ENCODE measurements around the gene SLX4. TPM values are rescaled to one million over a fixed set of nuclear protein-coding genes. Genes with fewer than 3 reads are reported as not detected.

The SLX4 gene
- total RNA-seq, 5 donors from 2014 or later (not counting 1 experiment from before 2014, with no cell fraction given) = 6.3 to 9.4 (median 8.5) TPM

DNA sequence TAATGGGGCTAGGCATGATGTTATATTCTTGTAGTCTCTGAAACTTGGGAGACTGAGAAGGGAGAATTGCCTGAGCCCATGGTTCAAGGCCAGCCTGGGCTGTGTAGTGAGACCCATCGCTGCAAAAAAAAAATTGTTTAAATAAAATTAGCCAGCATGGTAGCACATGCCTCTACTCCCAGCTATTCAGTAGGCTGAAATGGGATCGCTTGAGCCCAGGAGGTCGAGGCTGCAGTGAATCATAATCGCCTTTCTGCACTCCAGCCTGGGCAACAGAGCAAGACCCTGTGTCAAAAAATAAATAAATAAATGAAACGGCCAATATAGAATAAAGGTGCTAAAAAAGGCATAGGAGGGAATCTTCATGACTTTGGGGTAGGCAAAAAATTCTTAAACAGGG lies 13.9 kb upstream of the SLX4 start:
- no peak for ATAC-seq (replicated peaks in 1 of 4)
- H3K27ac ChIP-seq (ENCODE audit: low read length) = peak overlapping the region; percentile 22
- no peaks in the 10 kb centered on the region for H3K27me3 Mint-ChIP-seq

DNA sequence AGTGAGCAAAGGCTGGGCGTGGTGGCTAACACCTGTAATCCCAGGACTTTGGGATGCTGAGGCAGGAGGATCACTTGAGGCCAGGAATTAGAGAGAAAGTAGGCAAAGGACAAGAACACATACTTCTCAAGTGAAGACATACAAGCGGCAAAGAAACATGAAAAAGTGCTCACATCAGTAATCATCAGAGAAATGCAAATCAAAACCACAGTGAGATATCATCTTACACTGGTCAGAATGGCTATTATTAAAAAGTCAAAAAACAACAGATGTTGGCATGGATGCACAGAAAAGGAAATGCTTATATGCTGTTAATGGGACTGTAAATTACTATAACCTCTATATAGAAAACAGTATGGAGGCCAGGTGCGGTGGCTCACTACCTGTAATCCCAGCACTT lies 12.2 kb upstream of the SLX4 start:
- no peak for ATAC-seq (replicated peaks in 1 of 4)
- Histone ChIP-seq H3K4me3 (ENCODE audit: control insufficient read depth in 1 of 2, extremely low read depth in 1 of 2, low read length in 1 of 2) (no peak overlapping the region), H3K27me3 (replicated peaks in 1 of 2; ENCODE audit: control insufficient read depth in 2 of 2, extremely low read depth in 1 of 2, insufficient read depth in 2 of 2, low read length in 1 of 2) (no peaks in the 10 kb centered on the region), H3K9me3 (no peaks in the 10 kb centered on the region), H3K36me3 (ENCODE audit: control insufficient read depth in 2 of 2, extremely low read depth in 1 of 2, insufficient read depth in 1 of 2, low read length in 1 of 2) (no peaks in the 10 kb centered on the region), H3K4me1 (ENCODE audit: control insufficient read depth in 1 of 2, extremely low read depth in 1 of 2, insufficient read depth in 2 of 2, low read length in 2 of 2) (peaks cover 17 to 19% of the 10 kb centered on the region in 2 experiments), H3K27ac (ENCODE audit: low read length) (no peak overlapping the region)
- H3K9me3 Mint-ChIP-seq = no peaks in the 10 kb centered on the region
- ChIA-PET CTCF (no interaction called here), POLR2A (no interaction called here)
- H3K27ac Mint-ChIP-seq = peak overlapping the region; percentile 9
- WGBS (ENCODE audit: insufficient coverage) = 86% methylated on average over 1 of the region's 3 CpGs
- H3K27me3 Mint-ChIP-seq = no peaks in the 10 kb centered on the region
- H3K36me3 Mint-ChIP-seq = no peaks in the 10 kb centered on the region
- peaks cover 40 to 41% (median 40%) of the 10 kb centered on the region in 3 donors for H3K4me1 Mint-ChIP-seq
- no peak overlapping the region for H3K4me3 Mint-ChIP-seq
- no peak for DNase-seq

More for the DNA sequence above, 13.9 kb upstream of the SLX4 start:
- Histone ChIP-seq H3K4me3 (ENCODE audit: control insufficient read depth in 1 of 2, extremely low read depth in 1 of 2, low read length in 1 of 2) (no peak overlapping the region), H3K27me3 (replicated peaks in 1 of 2; ENCODE audit: control insufficient read depth in 2 of 2, extremely low read depth in 1 of 2, insufficient read depth in 2 of 2, low read length in 1 of 2) (no peaks in the 10 kb centered on the region), H3K9me3 (no peaks in the 10 kb centered on the region), H3K36me3 (ENCODE audit: control insufficient read depth in 2 of 2, extremely low read depth in 1 of 2, insufficient read depth in 1 of 2, low read length in 1 of 2) (no peaks in the 10 kb centered on the region), H3K4me1 (ENCODE audit: control insufficient read depth in 1 of 2, extremely low read depth in 1 of 2, insufficient read depth in 2 of 2, low read length in 2 of 2) (peaks cover 17 to 19% of the 10 kb centered on the region in 2 experiments)
- Mint-ChIP-seq H3K27ac (peak overlapping the region; percentile 75 to 93), H3K4me1 (peaks cover 41 to 47% (median 43%) of the 10 kb centered on the region in 3 donors), H3K9me3 (no peaks in the 10 kb centered on the region), H3K36me3 (no peaks in the 10 kb centered on the region), H3K4me3 (peak overlapping the region in 2 of 3 donors; percentile 9 to 49)
- 100% methylated on average over 1 of the region's 5 CpGs for WGBS (ENCODE audit: insufficient coverage)
- CTCF ChIA-PET = interaction anchor here in 1 of 2 donors (0.6 kb wide), 1 partner anchor 76 kb away, joined by 3 read pairs; no protein-coding TSS in a partner anchor
- POLR2A ChIA-PET = no interaction called here
- DNase-seq = no peak

DNA sequence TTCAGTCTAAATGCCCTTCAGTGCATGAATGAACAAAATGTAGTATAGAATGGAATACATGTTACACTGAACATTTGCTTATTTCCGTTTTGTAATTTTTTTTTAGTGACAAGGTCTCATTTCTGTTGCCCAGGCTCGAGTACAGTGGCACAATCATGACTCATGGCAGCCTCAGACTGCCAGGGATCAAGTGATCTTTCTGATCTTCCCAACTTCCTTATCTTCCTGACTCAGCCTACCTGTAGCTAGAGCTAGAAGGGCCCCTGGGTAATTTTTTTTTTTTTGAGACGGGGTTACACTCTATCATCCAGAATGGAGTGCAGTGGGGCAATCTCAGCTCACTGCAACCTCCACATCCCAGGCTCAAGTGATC lies 7.3 kb upstream of the SLX4 start:
- no peaks in the 10 kb centered on the region for H3K27me3 Mint-ChIP-seq
- Histone ChIP-seq H3K27me3 (replicated peaks in 1 of 2; ENCODE audit: control insufficient read depth in 2 of 2, extremely low read depth in 1 of 2, insufficient read depth in 2 of 2, low read length in 1 of 2) (no peaks in the 10 kb centered on the region), H3K4me1 (ENCODE audit: control insufficient read depth in 1 of 2, extremely low read depth in 1 of 2, insufficient read depth in 2 of 2, low read length in 2 of 2) (peaks cover 5 to 10% of the 10 kb centered on the region in 2 experiments), H3K27ac (ENCODE audit: low read length) (no peak overlapping the region), H3K9me3 (no peaks in the 10 kb centered on the region), H3K36me3 (ENCODE audit: control insufficient read depth in 2 of 2, extremely low read depth in 1 of 2, insufficient read depth in 1 of 2, low read length in 1 of 2) (peaks cover 0 to 12% of the 10 kb centered on the region in 2 donors), H3K4me3 (ENCODE audit: control insufficient read depth in 1 of 2, extremely low read depth in 1 of 2, low read length in 1 of 2) (no peak overlapping the region)
- peak overlapping the region in 1 of 2 donors; percentile 52 for H3K27ac Mint-ChIP-seq
- H3K9me3 Mint-ChIP-seq = no peaks in the 10 kb centered on the region
- peaks cover 10% of the 10 kb centered on the region for H3K36me3 Mint-ChIP-seq
- H3K4me3 Mint-ChIP-seq = no peak overlapping the region
- peaks cover 38 to 44% (median 38%) of the 10 kb centered on the region in 3 donors for H3K4me1 Mint-ChIP-seq
- ChIA-PET POLR2A (interaction anchor here in 1 of 2 donors (0.7 kb wide), 1 partner anchor 9 kb away, joined by 6 read pairs; no protein-coding TSS in a partner anchor), CTCF (interaction anchor here in 1 of 2 donors (0.6 kb wide), 1 partner anchor 820 kb away, joined by 5 read pairs; no protein-coding TSS in a partner anchor)
- WGBS (ENCODE audit: insufficient coverage) = no CpG with 5 or more reads among the region's 3 CpGs
- ATAC-seq (replicated peaks in 1 of 4) (no peak), DNase-seq (no peak)

DNA sequence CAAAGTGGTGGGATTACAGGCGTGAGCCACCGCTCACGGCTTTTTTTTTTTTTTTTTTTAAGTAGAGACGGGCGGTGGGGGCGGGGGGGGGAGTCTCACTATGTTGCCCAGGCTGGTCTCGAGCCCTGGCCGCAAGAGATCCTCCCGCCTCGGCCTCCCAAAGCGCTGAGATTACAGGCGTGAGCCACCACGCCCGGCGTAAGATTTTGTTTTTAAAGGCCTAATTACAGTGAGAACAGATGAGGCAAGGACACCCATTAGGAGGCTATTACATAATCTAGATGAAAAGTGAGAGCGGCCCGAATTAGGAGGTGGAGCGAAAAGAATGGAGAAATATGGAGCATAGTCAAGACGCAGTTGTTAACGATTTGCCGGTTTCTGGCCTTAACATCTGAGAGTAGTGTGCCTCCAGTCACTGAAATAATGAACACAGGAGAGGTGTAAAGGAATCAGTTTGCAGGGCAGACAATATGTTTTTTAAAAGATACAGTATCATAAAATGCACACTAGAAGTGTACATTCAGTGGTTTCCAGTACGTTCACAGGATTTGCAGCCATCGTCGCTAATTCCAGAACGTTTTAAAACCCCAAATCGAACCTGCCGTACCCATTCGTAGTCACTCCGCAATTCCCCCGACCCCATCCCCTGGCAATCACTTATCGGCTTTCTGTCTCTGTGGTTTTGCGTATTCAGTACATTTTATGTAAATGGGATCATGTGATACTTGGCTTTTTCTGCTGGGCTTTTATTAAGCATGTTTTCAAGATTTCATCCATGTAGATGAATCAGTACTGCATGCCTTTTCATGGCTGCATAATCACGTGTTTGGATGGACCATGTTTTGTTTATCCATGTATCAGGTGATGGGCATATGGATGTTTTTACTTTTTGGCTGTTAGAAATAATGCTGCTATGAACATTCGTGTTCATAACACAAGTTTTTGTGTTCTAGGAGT lies 1.4 kb upstream of the SLX4 start:
- WGBS (ENCODE audit: insufficient coverage) = 90% methylated on average over 17 of the region's 34 CpGs
- no peak overlapping the region for H3K27ac ChIP-seq (ENCODE audit: low read length)

DNA sequence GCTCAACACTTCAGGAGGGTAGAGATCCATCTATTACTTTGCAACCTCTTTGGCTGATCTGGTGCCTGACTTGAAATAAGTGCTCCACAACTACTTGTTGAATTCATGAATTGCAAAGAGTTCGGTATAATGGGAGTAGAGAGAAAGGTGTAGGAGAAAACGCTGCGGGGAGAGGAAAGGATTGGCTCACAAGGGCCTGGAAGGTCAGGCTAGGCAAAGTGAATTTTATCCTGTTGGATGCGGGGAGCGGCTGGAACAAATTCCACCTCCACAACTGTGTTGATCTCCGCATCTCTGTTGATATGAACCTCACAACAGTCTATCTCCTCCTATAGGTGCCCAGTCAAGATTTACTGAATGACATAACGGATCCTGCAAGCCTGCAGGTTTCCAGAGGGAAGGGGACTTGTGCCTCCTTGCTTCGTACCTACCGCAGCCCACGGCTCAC lies 684 bp downstream of the SLX4 start:
- H3K4me3 Mint-ChIP-seq = peak overlapping the region; percentile 94 to 99 (median 99)
- peaks cover 16% of the 10 kb centered on the region for H3K36me3 Mint-ChIP-seq
- no peaks in the 10 kb centered on the region for H3K27me3 Mint-ChIP-seq
- H3K9me3 Mint-ChIP-seq = no peaks in the 10 kb centered on the region
- H3K27ac Mint-ChIP-seq = peak overlapping the region; percentile 83 to 86
- WGBS (ENCODE audit: insufficient coverage) = 0% methylated on average over 4 of the region's 10 CpGs
- Histone ChIP-seq H3K27me3 (replicated peaks in 1 of 2; ENCODE audit: control insufficient read depth in 2 of 2, extremely low read depth in 1 of 2, insufficient read depth in 2 of 2, low read length in 1 of 2) (no peaks in the 10 kb centered on the region), H3K27ac (ENCODE audit: low read length) (peak overlapping the region; percentile 70), H3K36me3 (ENCODE audit: control insufficient read depth in 2 of 2, extremely low read depth in 1 of 2, insufficient read depth in 1 of 2, low read length in 1 of 2) (peaks cover 0 to 10% of the 10 kb centered on the region in 2 donors), H3K4me3 (ENCODE audit: control insufficient read depth in 1 of 2, extremely low read depth in 1 of 2, low read length in 1 of 2) (peak overlapping the region; percentile 88 to 90), H3K4me1 (ENCODE audit: control insufficient read depth in 1 of 2, extremely low read depth in 1 of 2, insufficient read depth in 2 of 2, low read length in 2 of 2) (peaks cover 23 to 29% of the 10 kb centered on the region in 2 experiments), H3K9me3 (no peaks in the 10 kb centered on the region)
- peak in 1 of 35 experiments; percentile 35 for DNase-seq
- ChIA-PET CTCF (no interaction called here), POLR2A (no interaction called here)
- no peak for ATAC-seq (replicated peaks in 1 of 4)
- H3K4me1 Mint-ChIP-seq = peaks cover 48 to 58% (median 53%) of the 10 kb centered on the region in 3 donors

More for the DNA sequence above, 1.4 kb upstream of the SLX4 start:
- no peaks in the 10 kb centered on the region for H3K27me3 ChIP-seq (replicated peaks in 1 of 2; ENCODE audit: control insufficient read depth in 2 of 2, extremely low read depth in 1 of 2, insufficient read depth in 2 of 2, low read length in 1 of 2)
- Mint-ChIP-seq H3K36me3 (peaks cover 10% of the 10 kb centered on the region), H3K4me1 (peaks cover 53 to 58% (median 53%) of the 10 kb centered on the region in 3 donors), H3K27me3 (no peaks in the 10 kb centered on the region), H3K4me3 (peak overlapping the region; percentile 94 to 99 (median 99)), H3K27ac (peak overlapping the region; percentile 73 to 76), H3K9me3 (no peaks in the 10 kb centered on the region)
- no peak for ATAC-seq (replicated peaks in 1 of 4)
- H3K4me1 ChIP-seq (ENCODE audit: control insufficient read depth in 1 of 2, extremely low read depth in 1 of 2, insufficient read depth in 2 of 2, low read length in 2 of 2) = peaks cover 26 to 29% of the 10 kb centered on the region in 2 experiments
- CTCF ChIA-PET = interaction anchor here (0.7 to 1.4 kb wide), 2 partner anchors 14 to 37 kb away, joined by 4 read pairs; no protein-coding TSS in a partner anchor
- no peak for DNase-seq
- peak overlapping the region; percentile 79 to 90 for H3K4me3 ChIP-seq (ENCODE audit: control insufficient read depth in 1 of 2, extremely low read depth in 1 of 2, low read length in 1 of 2)
- POLR2A ChIA-PET = no interaction called here
- H3K36me3 ChIP-seq (ENCODE audit: control insufficient read depth in 2 of 2, extremely low read depth in 1 of 2, insufficient read depth in 1 of 2, low read length in 1 of 2) = peaks cover 0 to 12% of the 10 kb centered on the region in 2 donors
- H3K9me3 ChIP-seq = no peaks in the 10 kb centered on the region

DNA sequence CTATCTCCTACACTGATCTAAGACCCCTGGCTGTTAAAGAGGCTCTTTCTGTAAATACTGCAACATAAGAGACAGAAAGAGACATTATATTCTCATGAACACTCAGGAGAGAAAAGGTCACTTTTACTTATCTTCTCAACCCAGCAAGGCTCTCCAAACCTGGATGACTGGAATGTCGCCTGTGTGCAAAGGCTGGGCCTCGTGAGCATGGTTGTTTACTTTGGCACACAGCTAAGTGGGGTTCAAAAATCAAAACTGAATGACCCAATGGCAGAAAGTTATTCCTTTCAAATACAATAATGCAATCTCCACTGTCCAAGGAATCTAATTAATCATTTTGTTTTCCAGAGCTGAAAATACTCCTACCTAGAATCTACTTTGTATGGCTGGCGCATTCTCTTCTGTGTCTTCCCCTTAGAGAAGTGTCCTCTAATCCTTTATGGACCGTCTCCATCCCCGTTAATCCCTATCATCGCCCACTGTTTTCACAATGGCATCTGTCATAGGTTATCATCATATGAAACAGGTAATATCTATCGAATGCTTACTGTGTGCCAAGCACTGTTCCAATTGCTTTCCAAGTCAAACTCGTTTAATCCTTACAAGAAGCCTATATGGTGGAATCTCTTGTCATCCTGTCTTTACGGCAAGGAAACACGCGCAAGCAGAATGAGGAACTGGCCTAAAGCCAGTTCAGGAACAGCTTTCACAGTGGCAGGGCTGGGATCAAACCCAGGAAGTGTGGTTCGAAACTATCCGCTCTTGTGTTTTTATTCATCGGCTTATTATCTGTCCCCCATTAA lies 1.3 kb downstream of the SLX4 start:
- Mint-ChIP-seq H3K27me3 (no peaks in the 10 kb centered on the region), H3K36me3 (peaks cover 12% of the 10 kb centered on the region), H3K4me3 (peak overlapping the region; percentile 94 to 99 (median 99)), H3K9me3 (no peaks in the 10 kb centered on the region), H3K4me1 (peaks cover 41 to 52% (median 47%) of the 10 kb centered on the region in 3 donors), H3K27ac (peak overlapping the region; percentile 83 to 86)
- no peak for ATAC-seq (replicated peaks in 1 of 4)
- H3K4me3 ChIP-seq (ENCODE audit: control insufficient read depth in 1 of 2, extremely low read depth in 1 of 2, low read length in 1 of 2) = peak overlapping the region in 1 of 2 donors; percentile 90
- DNase-seq = no peak
- H3K4me1 ChIP-seq (ENCODE audit: control insufficient read depth in 1 of 2, extremely low read depth in 1 of 2, insufficient read depth in 2 of 2, low read length in 2 of 2) = peaks cover 18 to 29% of the 10 kb centered on the region in 2 experiments
- ChIA-PET CTCF (no interaction called here), POLR2A (no interaction called here)
- H3K36me3 ChIP-seq (ENCODE audit: control insufficient read depth in 2 of 2, extremely low read depth in 1 of 2, insufficient read depth in 1 of 2, low read length in 1 of 2) = peaks cover 0 to 5% of the 10 kb centered on the region in 2 donors
- WGBS (ENCODE audit: insufficient coverage) = 78% methylated on average over 12 of the region's 14 CpGs
- H3K9me3 ChIP-seq = no peaks in the 10 kb centered on the region
- H3K27ac ChIP-seq (ENCODE audit: low read length) = no peak overlapping the region
- H3K27me3 ChIP-seq (replicated peaks in 1 of 2; ENCODE audit: control insufficient read depth in 2 of 2, extremely low read depth in 1 of 2, insufficient read depth in 2 of 2, low read length in 1 of 2) = no peaks in the 10 kb centered on the region
